Mammary epithelial cell (primary cell): ENCODE data around the gene AKR1A1.

Experiments
- CTCF ChIP-seq, 2 donors: IDR thresholded peaks in 1 of 2; conservative IDR thresholded peaks in 1 of 2; 2 replicates each; pipeline ENCODE4 v1.5.1; 2011 to 2012; ENCODE audit warnings: inconsistent platforms in 2 of 2, low read length in 2 of 2, mild to moderate bottlenecking in 2 of 2, control low read depth in 1 of 2, low read depth in 1 of 2; ENCODE audit not compliant: insufficient read depth in 1 of 2; ENCODE audit errors: extremely low read depth in 1 of 2
- EZH2 ChIP-seq: IDR thresholded peaks from 2 replicates; pipeline ENCODE4 v1.6.1; 2012; ENCODE audit warnings: low read length, inconsistent platforms, borderline replicate concordance

- TF ChIP-seq CTCF (conservative IDR thresholded peaks at IDR 0.05 in 1 of 2, IDR thresholded peaks at IDR 0.05 in 1 of 2; ENCODE audit: extremely low read depth in 1 of 2, insufficient read depth in 1 of 2, low read depth in 1 of 2, low read length in 2 of 2): no peak
- no peak for TF ChIP-seq EZH2
These were observed 22.7 kb downstream of the AKR1A1 start for GRCh38 chr1:45573231-45573804.
